Lower leg skin (tissue), 3 donors: ENCODE measurements around the gene RAB4B.

ENCODE experiments used
- CTCF ChIP-seq, 3 donors: fragments of 450-650 bp; IDR thresholded peaks; one replicate each; pipeline ENCODE4 v1.5.1; 2016; ENCODE audit warnings: antibody characterized with exemption in 3 of 3, mild to moderate bottlenecking in 3 of 3, moderate library complexity in 2 of 3
- POLR2A ChIP-seq, 2 donors: fragments of 450-650 bp; IDR thresholded peaks; one replicate each; pipeline ENCODE4 v1.6.1; 2016 to 2017; ENCODE audit warnings: antibody characterized with exemption in 2 of 2, mild to moderate bottlenecking in 1 of 2, moderate library complexity in 1 of 2

GRCh38 chr19:40807147-40808020 is 29.3 kb downstream of the RAB4B start:
- TF ChIP-seq CTCF (IDR thresholded peaks at IDR 0.05) (no peak), POLR2A (IDR thresholded peaks at IDR 0.05) (no peak)
